K562 (cell line): Measurements from ENCODE around the gene NRG2. TPM values are rescaled to one million over a fixed set of nuclear protein-coding genes. Genes with fewer than 3 reads are reported as not detected.

Experiments
- EWSR1 ChIP-seq: fragments of 450-650 bp; IDR thresholded peaks from 2 replicates; pipeline ENCODE4 v1.6.1; 2018; ENCODE audit warnings: borderline replicate concordance, mild to moderate bottlenecking, low read depth, moderate library complexity; ENCODE audit not compliant: partially characterized antibody
- HNRNPK ChIP-seq: fragments of 200-400 bp; formaldehyde crosslinking; IDR thresholded peaks from one replicate; pipeline ENCODE4 v1.6.1; 2018; ENCODE audit warnings: mild to moderate bottlenecking, low read depth, low read length; ENCODE audit not compliant: poor library complexity, severe bottlenecking
- ID3 ChIP-seq, 2 experiments: fragments of 250-450 bp in 1 of 2; fragments of 450-650 bp in 1 of 2; sonication (Bioruptor Pico) in 1 of 2; IDR thresholded peaks; 2 replicates each; pipeline versions ENCODE4 v1.6.1 to v1.8.0; 2016 to 2021; ENCODE audit warnings: mild to moderate bottlenecking in 2 of 2, moderate library complexity in 2 of 2, missing compliant biosample characterization in 1 of 2, missing genetic modification characterization in 1 of 2
- KAT8 ChIP-seq: fragments of 450-650 bp; IDR thresholded peaks from 2 replicates; pipeline ENCODE4 v1.6.1; 2016; ENCODE audit warnings: low read depth, mild to moderate bottlenecking
- KDM1A ChIP-seq, 2 experiments: fragments of 450-650 bp; IDR thresholded peaks; 2 replicates each; pipeline ENCODE4 v1.6.1; 2016; ENCODE audit warnings: mild to moderate bottlenecking in 2 of 2
- MCM5 ChIP-seq: fragments of 450-650 bp; IDR thresholded peaks from 2 replicates; pipeline ENCODE4 v1.6.1; 2016; ENCODE audit warnings: low read depth
- MEIS2 ChIP-seq: fragments of 450-650 bp; IDR thresholded peaks from 2 replicates; pipeline ENCODE4 v1.6.1; 2014; ENCODE audit warnings: mild to moderate bottlenecking; ENCODE audit not compliant: partially characterized antibody
- MITF ChIP-seq: IDR thresholded peaks from 2 replicates; pipeline ENCODE4 v1.6.1; 2014; ENCODE audit warnings: antibody characterized with exemption
- NR1H2 ChIP-seq: sonication (generic); formaldehyde crosslinking; IDR thresholded peaks from 2 replicates; pipeline ENCODE4 v1.4.0; 2020; ENCODE audit warnings: mild to moderate bottlenecking, missing genetic modification reagents
- PRDM10 ChIP-seq: fragments of 450-650 bp; IDR thresholded peaks from 2 replicates; pipeline ENCODE4 v1.6.1; 2018; ENCODE audit not compliant: partially characterized antibody
- RBM22 ChIP-seq: fragments of 200-400 bp; formaldehyde crosslinking; IDR thresholded peaks from 2 replicates; pipeline ENCODE4 v1.6.1; 2018; ENCODE audit warnings: low read length, low read depth; ENCODE audit not compliant: poor library complexity, severe bottlenecking
- SOX6 ChIP-seq: fragments of 450-650 bp; IDR thresholded peaks from 2 replicates; pipeline ENCODE4 v1.6.1; 2014; ENCODE audit warnings: mild to moderate bottlenecking
- TFAM ChIP-seq: fragments of 250-450 bp; sonication (Bioruptor Pico); conservative IDR thresholded peaks from 2 replicates; pipeline ENCODE4 v1.5.0; 2021; ENCODE audit warnings: mild to moderate bottlenecking, moderate library complexity
- XRCC4 ChIP-seq: IDR thresholded peaks from one replicate; pipeline ENCODE4 v1.6.1; 2011; ENCODE audit not compliant: insufficient read depth, insufficient read length; ENCODE audit errors: extremely low read depth
- ZBTB11 ChIP-seq, 3 experiments: fragments of 200-800 bp in 1 of 3; fragments of 250-450 bp in 1 of 3; fragments of 450-650 bp in 1 of 3; sonication (Bioruptor Pico) in 1 of 3; sonication (Bioruptor generic) in 1 of 3; formaldehyde crosslinking in 1 of 3; IDR thresholded peaks; 2 replicates each; pipeline versions ENCODE4 v1.6.1 to v1.8.0; 2016 to 2022; ENCODE audit warnings: mild to moderate bottlenecking in 2 of 3, missing genetic modification characterization in 2 of 3, missing compliant biosample characterization in 1 of 3, moderate library complexity in 1 of 3
- ZBTB5 ChIP-seq: fragments of 450-650 bp; IDR thresholded peaks from 2 replicates; pipeline ENCODE4 v1.6.1; 2017; ENCODE audit warnings: antibody characterized with exemption
- ZNF79 ChIP-seq: fragments of 250-450 bp; sonication (Bioruptor Pico); IDR thresholded peaks from 2 replicates; pipeline ENCODE4 v1.4.0; 2020; ENCODE audit warnings: low read depth, mild to moderate bottlenecking, moderate library complexity
- polyA plus RNA-seq, 8 experiments: library from polyadenylated mRNA; depleted of rRNA in 4 of 8; stranded (reverse) in 5 of 8; unstranded in 3 of 8; fragments of >200 nt; fragmentation: Nextera tagmentation in 2 of 8; fragmentation: Illumina TruSeq in 1 of 8; extraction: Ambion mirVana in 2 of 8; extraction: Trizol in 1 of 8; gene quantifications; 2 replicates each; pipeline versions ENCODE4 v1.2.1 to v1.2.3, GENCODE V29; 2011 to 2014; ENCODE audit warnings: inconsistent platforms in 1 of 8, missing spikeins in 1 of 8
- total RNA-seq, 7 experiments: library from RNA; depleted of rRNA in 6 of 7; stranded (reverse); fragments of >200 nt in 6 of 7; fragmentation: Illumina TruSeq in 2 of 7; extraction: Trizol in 2 of 7; gene quantifications; 2 replicates each; pipeline versions ENCODE4 v1.2.1 to v1.2.3, GENCODE V29; 2011 to 2021; ENCODE audit warnings: low replicate concordance in 1 of 7

Gene NRG2
- total and polyA plus RNA-seq, 9 of the 15 experiments (the other 6 are each of a cell fraction or from before 2014, with no cell fraction given), result not detected

GRCh38 chr5:139985733-139986132 is 57.4 kb downstream of the NRG2 start (continued):
- TF ChIP-seq MITF (no peak), EWSR1 (no peak), ZBTB11 (CRISPR knock-in tag; IDR thresholded peaks at IDR 0.05) (no peak), RBM22 (no peak), XRCC4 (no peak), KAT8 (no peak), NR1H2 (CRISPR knock-in tag) (no peak), ZNF79 (no peak), ID3 (CRISPR knock-in tag; IDR thresholded peaks at IDR 0.05) (no peak), ID3 (tag; IDR thresholded peaks at IDR 0.05) (no peak), PRDM10 (no peak), SOX6 (0 out of 2 replicates have a peak, but pooled peaks have one; percentile 26), ZBTB5 (no peak), KDM1A (IDR thresholded peaks at IDR 0.05) (no peak), TFAM (CRISPR knock-in tag) (no peak), MEIS2 (no peak), MCM5 (no peak), HNRNPK (no peak)
